Mammary epithelial cell (primary cell): ENCODE results near the gene SH2D7.

Source experiments
- EZH2 ChIP-seq: IDR thresholded peaks from 2 replicates; pipeline ENCODE4 v1.6.1; 2012; ENCODE audit warnings: low read length, inconsistent platforms, borderline replicate concordance
- TF ChIP-seq, protein P1 (sequence below), 2 donors: IDR thresholded peaks in 1 of 2; conservative IDR thresholded peaks in 1 of 2; 2 replicates each; pipeline ENCODE4 v1.5.1; 2011 to 2012; ENCODE audit warnings: inconsistent platforms in 2 of 2, low read length in 2 of 2, mild to moderate bottlenecking in 2 of 2, control low read depth in 1 of 2, low read depth in 1 of 2; ENCODE audit not compliant: insufficient read depth in 1 of 2; ENCODE audit errors: extremely low read depth in 1 of 2

DNA sequence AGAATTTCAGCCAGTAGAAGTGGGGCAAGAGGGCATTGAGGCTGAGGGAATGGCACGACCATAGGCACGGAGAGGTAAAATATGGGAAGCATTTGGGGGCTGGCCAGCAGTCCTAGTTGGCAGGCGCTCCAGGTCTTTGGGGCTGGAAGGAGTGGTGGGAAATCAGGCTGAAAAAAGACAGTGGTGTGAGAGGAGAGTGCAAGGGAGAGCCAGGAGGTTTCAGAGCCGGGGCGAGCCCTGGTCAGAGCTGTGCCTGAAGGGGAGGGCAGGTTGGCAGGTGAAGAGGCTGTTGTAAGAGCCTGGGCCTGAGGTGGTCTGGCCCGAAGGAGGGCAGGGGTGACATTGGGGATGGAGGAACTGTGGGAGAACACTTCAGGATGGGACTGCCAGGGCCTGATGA lies 55.2 kb downstream of the SH2D7 start:
- no peak for TF ChIP-seq EZH2
- TF ChIP-seq, protein P1, sequence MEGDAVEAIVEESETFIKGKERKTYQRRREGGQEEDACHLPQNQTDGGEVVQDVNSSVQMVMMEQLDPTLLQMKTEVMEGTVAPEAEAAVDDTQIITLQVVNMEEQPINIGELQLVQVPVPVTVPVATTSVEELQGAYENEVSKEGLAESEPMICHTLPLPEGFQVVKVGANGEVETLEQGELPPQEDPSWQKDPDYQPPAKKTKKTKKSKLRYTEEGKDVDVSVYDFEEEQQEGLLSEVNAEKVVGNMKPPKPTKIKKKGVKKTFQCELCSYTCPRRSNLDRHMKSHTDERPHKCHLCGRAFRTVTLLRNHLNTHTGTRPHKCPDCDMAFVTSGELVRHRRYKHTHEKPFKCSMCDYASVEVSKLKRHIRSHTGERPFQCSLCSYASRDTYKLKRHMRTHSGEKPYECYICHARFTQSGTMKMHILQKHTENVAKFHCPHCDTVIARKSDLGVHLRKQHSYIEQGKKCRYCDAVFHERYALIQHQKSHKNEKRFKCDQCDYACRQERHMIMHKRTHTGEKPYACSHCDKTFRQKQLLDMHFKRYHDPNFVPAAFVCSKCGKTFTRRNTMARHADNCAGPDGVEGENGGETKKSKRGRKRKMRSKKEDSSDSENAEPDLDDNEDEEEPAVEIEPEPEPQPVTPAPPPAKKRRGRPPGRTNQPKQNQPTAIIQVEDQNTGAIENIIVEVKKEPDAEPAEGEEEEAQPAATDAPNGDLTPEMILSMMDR (conservative IDR thresholded peaks at IDR 0.05 in 1 of 2, IDR thresholded peaks at IDR 0.05 in 1 of 2; ENCODE audit: extremely low read depth in 1 of 2, insufficient read depth in 1 of 2, low read depth in 1 of 2, low read length in 2 of 2): no peak
